ENCODE measurements around the gene TMEM202.

GRCh38 chr15:72456684-72457083, 58.6 kb downstream of the TMEM202 start:
- TF ChIP-seq CTCF (IDR thresholded peaks at IDR 0.05; ENCODE audit: low read length) (no peak), EZH2 (optimal IDR thresholded peaks at IDR 0.05; ENCODE audit: low read depth, low read length) (no peak), EZH2phosphoT487 (IDR thresholded peaks at IDR 0.05; ENCODE audit: low read length) (no peak)

All from MM.1S (cell line).